ENCODE results near the gene SLC39A5.
"Not testable (repeated sequence)": the region's sequence is repeated elsewhere in the genome, so short reads cannot be mapped to it uniquely, and the experiment has no call there.

SLC39A5 gene

DNA sequence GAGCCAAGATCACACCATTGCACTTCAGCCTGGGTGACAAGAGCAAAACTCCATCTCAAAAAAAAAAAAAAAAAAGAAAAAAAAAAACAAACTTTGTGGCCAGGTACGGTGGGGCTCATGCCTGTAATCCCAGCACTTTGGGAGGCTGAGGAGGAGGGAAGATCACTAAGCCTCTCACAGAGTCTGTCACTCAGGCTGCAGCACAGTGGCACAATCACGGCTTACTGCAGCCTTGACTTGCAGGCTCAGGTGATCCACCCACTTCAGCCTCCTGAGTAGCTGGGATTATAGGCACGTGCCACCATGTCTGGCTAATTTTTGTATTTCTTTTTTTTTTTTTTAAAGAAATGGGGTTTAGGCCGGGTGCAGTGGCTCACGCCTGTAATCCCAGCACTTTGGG is 54.4 kb downstream of the SLC39A5 start:
- not testable (repeated sequence) for DNase-seq

DNA sequence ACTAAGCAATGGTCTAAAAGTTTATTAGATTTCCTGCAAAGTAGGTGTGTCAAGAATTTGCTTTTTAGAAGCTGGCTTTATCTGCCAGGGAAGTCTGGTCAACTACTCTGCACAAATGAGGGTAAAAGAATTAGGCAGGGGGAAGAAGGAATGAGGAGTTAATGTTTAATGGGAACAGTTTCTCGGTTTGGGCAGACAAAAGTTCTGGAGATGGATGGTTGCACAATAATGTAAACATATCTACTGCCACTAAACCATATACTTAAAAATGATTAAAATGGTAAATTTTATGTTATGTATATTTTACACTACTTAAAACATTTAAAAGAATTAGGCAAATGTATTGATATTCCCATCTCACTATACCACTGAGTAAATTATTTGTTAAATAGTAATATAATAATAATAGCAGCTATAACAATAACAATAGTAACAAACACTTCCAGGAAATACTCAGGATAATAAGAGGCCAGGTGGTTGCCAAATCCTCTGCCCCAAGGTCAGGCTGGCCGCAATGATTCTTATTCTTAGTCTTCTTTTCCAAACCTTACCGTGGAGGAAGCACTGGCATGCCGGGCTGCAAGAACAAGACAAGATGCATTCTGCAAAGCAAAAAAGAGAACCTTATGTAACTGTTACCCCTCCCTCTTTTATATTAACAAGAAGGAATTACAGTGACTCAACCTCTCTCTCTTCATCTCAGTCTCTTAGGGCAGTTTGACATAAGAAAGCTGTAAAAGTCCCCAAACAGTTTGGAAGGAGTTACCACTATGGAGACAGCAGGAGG is 56.4 kb downstream of the SLC39A5 start:
- DNase-seq, result no peak
